Peyer's patch (tissue), 4 donors: ENCODE measurements around the gene ARHGEF7.

Experiments
- CTCF ChIP-seq, 6 experiments: fragments of 450-650 bp in 4 of 6; fragments of 200-600 bp in 2 of 6; sonication (generic) in 1 of 6; IDR thresholded peaks; one replicate each; pipeline ENCODE4 v1.5.1; 2017 to 2019; ENCODE audit warnings: antibody characterized with exemption in 6 of 6, mild to moderate bottlenecking in 3 of 6, moderate library complexity in 1 of 6
- POLR2A ChIP-seq, 2 donors: fragments of 450-650 bp; IDR thresholded peaks; one replicate each; pipeline ENCODE4 v1.5.1; 2017; ENCODE audit warnings: antibody characterized with exemption in 2 of 2, mild to moderate bottlenecking in 2 of 2, moderate library complexity in 2 of 2

- TF ChIP-seq CTCF (IDR thresholded peaks at IDR 0.05) (no peak), POLR2A (IDR thresholded peaks at IDR 0.05) (no peak)
Measured at GRCh38 chr13:111217641-111218040, 102.5 kb downstream of the ARHGEF7 start.
